HG03135 (cell line): Measurements from ENCODE around the gene ARL3.
"Not testable (repeated sequence)": the region's sequence is repeated elsewhere in the genome, so short reads cannot be mapped to it uniquely, and the experiment has no call there.

Experiments used
- ATAC-seq: cut with Tn5 transposase; IDR thresholded peaks from one replicate; pipeline ENCODE4 v1.9.1; 2021; ENCODE audit warnings: mild to moderate bottlenecking, moderate library complexity; ENCODE audit not compliant: unreplicated experiment

The ARL3 gene, protein sequence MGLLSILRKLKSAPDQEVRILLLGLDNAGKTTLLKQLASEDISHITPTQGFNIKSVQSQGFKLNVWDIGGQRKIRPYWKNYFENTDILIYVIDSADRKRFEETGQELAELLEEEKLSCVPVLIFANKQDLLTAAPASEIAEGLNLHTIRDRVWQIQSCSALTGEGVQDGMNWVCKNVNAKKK

GRCh38 chr10:102713814-102714620 is at the start of gene ARL3:
TSS of gene ARL3 (minus strand) at chr10:102714397. CDS start at chr10:102714275, 122 bp downstream.
- ATAC-seq: peak; percentile 78

- ATAC-seq: no peak
These were observed 48.9 kb upstream of the ARL3 start for GRCh38 chr10:102763037-102763607.

DNA sequence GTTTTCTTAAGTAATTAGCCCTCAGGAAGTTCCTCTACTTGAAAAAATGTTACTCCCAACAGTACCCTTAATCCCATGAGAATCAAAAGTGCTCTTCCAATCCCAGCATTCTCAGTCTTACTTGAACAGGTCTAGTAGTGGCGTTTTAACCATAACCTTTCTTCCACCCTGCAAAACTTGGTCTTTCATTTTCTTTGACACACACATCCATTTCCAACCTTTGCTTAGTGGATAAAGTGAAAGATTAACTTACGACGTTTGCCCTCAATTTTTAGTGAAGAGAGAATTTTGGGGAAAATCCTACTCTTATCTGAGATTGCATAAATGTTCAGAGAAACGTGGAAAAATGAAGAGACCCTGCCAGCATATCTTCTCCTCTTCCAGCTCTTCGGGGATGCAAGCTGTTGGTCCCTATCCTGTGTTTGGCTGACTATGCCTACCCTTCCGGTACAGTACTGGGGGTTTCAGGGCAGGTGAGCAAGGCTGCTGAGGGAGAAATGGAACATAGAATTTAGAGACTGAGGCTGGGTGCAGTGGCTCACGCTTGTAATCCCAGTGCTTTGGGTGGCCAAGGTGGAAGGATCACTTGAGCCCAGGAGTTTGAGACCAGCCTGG is 48.3 kb upstream of the ARL3 start:
- ATAC-seq: no peak

DNA sequence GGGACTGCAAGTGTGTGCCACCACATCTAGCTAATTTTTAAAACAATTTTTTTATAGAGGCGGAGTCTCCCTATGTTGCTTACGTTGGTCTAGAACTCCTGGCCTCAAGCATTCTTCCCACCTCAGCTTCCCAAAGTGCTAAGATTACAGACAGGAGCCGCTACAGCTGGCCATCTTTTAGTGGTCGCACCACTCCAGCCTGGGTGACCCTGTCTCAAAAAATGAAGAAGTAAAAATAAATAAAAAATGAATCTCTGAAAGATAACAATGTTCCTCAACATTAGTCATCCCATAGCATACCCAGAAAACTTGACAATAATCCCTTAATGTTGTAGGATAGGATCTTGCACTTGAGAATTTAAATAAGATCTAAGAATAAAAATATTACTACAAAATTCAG is 47.8 kb upstream of the ARL3 start:
- no peak for ATAC-seq

DNA sequence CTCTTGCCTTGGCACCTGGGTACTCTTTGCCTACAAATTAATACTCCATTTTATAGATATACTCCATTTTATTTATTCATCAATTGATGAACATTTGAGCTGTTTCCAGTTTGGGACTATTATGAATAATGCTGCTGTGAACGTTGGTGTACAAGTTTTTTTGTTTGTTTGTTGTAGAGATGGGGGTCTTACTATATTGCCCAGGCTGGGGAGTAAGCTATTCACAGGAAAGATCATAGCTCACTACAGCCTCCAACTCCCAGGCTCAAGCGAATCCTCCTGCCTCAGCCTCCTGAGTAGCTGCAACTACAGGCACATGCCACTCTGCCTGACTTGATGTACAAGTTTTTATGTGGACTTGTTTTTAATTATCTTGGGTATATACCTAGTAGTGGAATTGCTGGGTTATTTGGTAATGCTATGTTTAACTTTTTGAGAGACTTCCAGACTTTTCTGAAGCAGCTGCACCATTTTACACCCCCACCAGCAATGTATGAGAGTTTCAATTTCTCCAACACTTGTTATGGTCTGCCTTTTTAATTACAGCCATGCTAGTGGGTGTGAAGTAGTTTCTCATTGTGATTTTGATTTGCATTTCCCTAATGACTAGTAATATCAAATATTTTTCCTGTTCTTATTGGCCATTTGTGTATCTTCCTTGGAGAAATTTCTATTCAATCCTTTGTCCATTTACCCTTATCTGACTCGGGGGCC is 45.5 kb upstream of the ARL3 start:
- ATAC-seq: no peak

DNA sequence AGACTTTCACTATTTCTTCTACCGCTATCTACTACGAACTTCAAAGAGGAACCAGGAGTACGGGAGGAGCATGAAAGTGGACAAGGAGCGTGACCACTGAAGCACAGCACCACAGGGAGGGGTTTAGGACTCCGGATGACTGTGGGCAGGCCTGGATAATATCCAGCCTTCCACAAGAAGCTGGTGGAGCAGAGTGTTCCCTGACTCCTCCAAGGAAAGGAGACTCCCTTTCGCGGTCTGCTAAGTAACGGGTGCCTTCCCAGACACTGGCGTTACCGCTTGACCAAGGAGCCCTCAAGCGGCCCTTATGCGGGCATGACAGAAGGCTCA is 44.7 kb upstream of the ARL3 start:
- ATAC-seq: not testable (repeated sequence)

GRCh38 chr10:102758240-102758932 is 44.2 kb upstream of the ARL3 start:
- no peak for ATAC-seq

DNA sequence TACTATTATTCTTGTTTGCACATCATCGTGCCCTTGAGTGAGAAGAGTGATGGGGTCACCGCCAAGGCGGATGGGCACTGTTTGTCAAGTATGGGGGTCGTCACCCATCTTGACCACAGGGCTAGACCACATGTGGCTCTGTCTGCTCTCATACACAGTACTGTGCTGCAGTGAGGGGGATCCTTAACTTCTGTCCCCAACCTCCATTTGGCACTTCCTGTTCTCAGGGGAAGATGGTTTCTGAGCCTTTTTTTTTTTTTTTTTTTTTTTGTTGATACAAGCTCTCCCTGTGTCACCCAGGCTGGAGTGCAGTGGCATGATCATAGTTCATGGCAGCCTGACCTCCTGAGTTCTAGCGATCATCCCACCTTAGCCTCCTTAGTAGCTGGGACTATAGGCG is 43.1 kb upstream of the ARL3 start:
- ATAC-seq: no peak

GRCh38 chr10:102753718-102754117 is 39.5 kb upstream of the ARL3 start:
- ATAC-seq: no peak

- ATAC-seq: no peak
These were observed 38.9 kb upstream of the ARL3 start for GRCh38 chr10:102752934-102753664.

DNA sequence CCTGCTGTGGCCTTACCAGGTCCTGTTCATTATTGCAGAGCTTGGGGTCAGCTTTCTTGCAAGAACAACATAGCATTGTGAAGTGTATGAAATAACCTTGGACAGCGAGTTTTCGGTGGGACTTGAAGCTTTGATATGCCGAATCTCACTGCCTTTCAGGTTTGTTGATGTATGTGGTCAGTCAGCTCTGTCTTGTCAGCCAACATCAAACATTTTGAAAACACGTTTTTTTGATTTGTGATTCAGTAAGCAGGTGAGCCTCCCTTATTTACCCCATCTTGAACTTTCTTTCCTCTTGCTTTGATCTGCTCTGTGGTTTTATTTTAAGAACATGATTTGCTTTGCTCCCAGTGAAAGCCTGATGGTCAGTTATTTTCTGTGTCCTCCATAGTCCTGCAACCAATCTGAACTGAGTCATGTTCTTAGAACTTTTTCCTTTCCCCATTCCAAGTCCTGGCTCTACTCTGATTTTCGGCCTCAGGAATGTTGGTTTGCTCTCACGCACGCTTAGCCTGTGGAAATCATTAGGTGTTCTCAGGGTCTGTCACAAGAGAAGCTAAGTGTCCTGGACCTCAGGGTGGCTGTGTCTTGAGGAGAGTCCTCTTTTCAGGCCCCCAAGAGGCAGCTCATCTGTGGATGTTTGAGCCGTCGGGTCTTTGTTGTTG is 38.2 kb upstream of the ARL3 start:
- no peak for ATAC-seq

DNA sequence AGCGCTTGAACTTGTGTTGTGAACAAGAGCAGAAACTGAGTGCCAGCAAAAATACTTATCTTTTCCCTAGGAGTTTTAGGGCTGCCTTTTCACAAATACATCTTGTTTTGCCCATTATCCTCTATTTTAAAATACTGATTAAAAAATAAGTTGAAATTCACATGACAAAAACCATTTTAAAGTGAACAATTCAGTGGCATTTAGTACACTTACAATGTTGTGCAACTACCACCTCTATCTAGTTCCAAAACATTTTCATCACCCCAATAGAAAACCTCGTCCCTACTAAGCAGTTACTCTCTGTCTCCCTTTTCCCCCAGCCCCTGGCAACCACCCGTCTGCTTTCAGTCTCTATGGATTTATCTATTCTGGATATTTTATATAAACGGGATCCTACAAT is 31.0 kb upstream of the ARL3 start:
- no peak for ATAC-seq

DNA sequence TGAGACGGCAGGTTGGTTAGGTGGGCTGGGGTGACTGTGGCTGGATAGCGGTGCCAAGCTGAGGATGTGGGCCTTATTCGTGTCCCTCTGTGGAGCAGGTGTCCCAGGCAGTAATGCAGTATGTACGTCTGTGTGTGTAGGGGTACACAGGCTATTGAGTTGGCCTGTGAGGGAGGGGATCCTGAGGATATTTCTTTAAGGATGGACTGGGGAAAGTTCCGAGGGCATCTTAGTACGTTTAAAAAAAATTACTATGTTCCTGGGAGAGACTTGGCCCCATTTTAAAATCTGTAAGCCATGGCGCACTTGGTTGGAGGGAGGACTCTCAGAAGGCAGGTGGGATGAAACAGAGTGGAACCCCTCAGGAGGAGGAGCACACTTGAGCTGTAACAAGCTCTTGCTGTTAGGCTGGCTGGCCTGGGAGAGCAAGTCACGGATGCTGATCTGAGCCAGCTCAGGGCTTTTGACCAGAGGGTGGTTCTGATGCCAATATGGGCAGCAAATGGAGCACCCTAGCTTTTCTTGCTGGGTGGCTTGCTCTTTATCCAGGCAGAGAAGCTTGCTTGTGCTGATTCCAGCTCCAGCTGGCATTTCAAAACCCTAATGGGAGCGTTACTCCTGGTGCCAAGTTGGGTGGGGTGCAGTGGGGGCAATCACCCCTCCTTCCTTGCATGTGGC is 30.3 kb upstream of the ARL3 start:
- peak; percentile 19 for ATAC-seq

- ATAC-seq: peak; percentile 94
These were observed 29.6 kb upstream of the ARL3 start, which contains the start of gene WBP1L for GRCh38 chr10:102743588-102744373. TSS of gene WBP1L (plus strand) at chr10:102743948. CDS start at chr10:102744054, 106 bp downstream.

- ATAC-seq: peak; percentile 1
These were observed 28.9 kb upstream of the ARL3 start for GRCh38 chr10:102743078-102743587.

DNA sequence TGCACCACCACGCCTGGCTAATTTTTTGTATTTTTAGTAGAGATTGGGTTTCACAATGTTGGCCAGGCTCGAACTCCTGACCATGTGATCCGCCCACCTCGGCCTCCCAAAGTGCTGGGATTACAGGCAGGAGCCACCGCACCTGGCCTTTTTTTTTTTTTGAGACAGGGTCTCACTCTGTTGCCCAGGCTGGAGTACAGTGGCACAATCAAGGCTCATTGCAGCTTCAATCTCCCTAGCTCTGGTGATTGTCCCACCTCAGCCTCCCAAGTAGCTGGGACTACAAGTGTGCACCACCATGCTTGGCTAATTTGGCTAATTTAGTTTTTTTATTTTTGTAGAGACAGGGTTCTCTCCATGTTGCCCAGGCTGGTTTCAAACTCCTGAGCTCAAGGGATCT is 28.1 kb upstream of the ARL3 start:
- ATAC-seq: not testable (repeated sequence)

DNA sequence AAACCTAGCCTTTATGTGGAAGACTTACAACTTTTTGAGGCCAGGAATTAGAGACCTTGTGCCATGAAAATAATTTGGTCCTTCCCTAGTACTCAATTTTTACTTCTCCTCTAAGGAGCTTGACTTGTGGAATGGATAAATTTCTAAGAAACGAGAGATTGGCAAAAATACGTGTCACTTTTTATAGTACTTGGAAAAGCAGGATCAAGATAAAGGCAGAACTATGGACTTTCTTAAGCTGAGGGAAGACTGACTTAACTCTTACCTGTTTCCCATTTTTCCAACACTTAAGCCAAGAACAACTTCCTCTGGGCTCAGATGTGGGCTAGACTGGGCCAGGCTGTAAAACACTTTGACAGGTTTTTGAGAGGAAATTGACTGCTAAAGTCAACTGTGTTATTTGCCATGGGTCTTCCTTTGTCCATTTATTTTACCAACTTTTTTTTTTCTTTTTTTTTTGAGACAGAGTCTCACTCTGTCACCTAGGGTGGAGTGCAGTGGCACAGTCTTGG is 27.6 kb upstream of the ARL3 start:
- ATAC-seq: no peak

DNA sequence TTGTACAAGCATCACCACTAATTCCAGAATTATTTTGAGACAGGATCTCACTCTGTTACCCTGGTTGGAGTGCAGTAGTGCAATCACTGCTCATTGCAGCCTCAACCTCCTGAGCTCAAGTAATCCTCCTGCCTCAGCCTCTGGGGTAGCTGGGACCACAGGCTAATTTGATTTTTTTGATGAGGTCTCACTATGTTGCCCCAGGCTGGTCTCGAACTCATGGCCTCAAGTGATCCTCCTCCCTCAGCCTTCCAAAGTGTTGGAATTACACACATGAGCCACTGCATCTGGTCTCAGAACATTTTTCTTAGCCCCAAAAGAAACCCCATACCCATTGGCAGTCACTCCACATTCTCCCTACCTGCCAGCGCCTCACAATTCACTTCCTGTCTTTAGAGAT is 26.0 kb upstream of the ARL3 start:
- no peak for ATAC-seq
